IPS-NIHi11 (cell line): ENCODE measurements around the gene SKP1.

Experiments used
- DNase-seq: peaks from one replicate; pipeline ENCODE4 v3.0.0; 2012; ENCODE audit warnings: mixed read lengths, low spot score

Gene SKP1

GRCh38 chr5:134130239-134130945, 46.4 kb downstream of the SKP1 start:
- DNase-seq = no peak

GRCh38 chr5:134129411-134130238, 47.1 kb downstream of the SKP1 start:
- no peak for DNase-seq

GRCh38 chr5:134128648-134128995, 48.1 kb downstream of the SKP1 start:
- DNase-seq = no peak

- DNase-seq = no peak
Measured at GRCh38 chr5:134127988-134128647, 48.6 kb downstream of the SKP1 start.

GRCh38 chr5:134127376-134127861, 49.3 kb downstream of the SKP1 start:
- DNase-seq = no peak

GRCh38 chr5:134125039-134126015, 51.4 kb downstream of the SKP1 start:
- no peak for DNase-seq

GRCh38 chr5:134124289-134125038, 52.3 kb downstream of the SKP1 start:
- no peak for DNase-seq

- no peak for DNase-seq
Measured at GRCh38 chr5:134123360-134123759, 53.4 kb downstream of the SKP1 start.

GRCh38 chr5:134122530-134122929, 54.2 kb downstream of the SKP1 start:
- DNase-seq = no peak

GRCh38 chr5:134120386-134121138, 56.2 kb downstream of the SKP1 start:
- no peak for DNase-seq

- DNase-seq = no peak
Measured at GRCh38 chr5:134119720-134120119, 57.0 kb downstream of the SKP1 start.

- DNase-seq = no peak
Measured at GRCh38 chr5:134118212-134118835, 58.4 kb downstream of the SKP1 start.

- no peak for DNase-seq
Measured at GRCh38 chr5:134116789-134117761, 59.7 kb downstream of the SKP1 start.

GRCh38 chr5:134116286-134116685, 60.5 kb downstream of the SKP1 start:
- no peak for DNase-seq

GRCh38 chr5:134115806-134116175, 61.0 kb downstream of the SKP1 start:
- no peak for DNase-seq

GRCh38 chr5:134114886-134115805, 61.6 kb downstream of the SKP1 start:
- peak; percentile 94 for DNase-seq
